Neutrophil (primary cell): ENCODE results near the gene SPATS1.

Experiments used
- H3K27ac ChIP-seq: fragments of 200-600 bp; sonication (generic); 2 replicates; pipeline ENCODE4 v1.5.1; 2016; ENCODE audit warnings: mild to moderate bottlenecking, moderate library complexity
- H3K27me3 ChIP-seq: fragments of 200-600 bp; sonication (generic); 2 replicates; pipeline ENCODE4 v1.6.0; 2016; ENCODE audit warnings: mild to moderate bottlenecking
- H3K36me3 ChIP-seq: fragments of 200-600 bp; sonication (generic); 2 replicates; pipeline ENCODE4 v1.5.1; 2017
- H3K4me1 ChIP-seq, 2 experiments: fragments of 200-600 bp in 1 of 2; sonication (generic) in 1 of 2; 1 replicate in 1 of 2; 2 replicates in 1 of 2; pipeline versions ENCODE4 v1.5.1 to v1.6.1; 2013 to 2016; ENCODE audit warnings: low read depth in 1 of 2, low read length in 1 of 2, mild to moderate bottlenecking in 1 of 2, moderate library complexity in 1 of 2; ENCODE audit not compliant: control insufficient read depth in 1 of 2, insufficient read depth in 1 of 2
- H3K4me3 ChIP-seq, 2 experiments: fragments of 200-600 bp in 1 of 2; sonication (generic) in 1 of 2; 1 replicate in 1 of 2; 2 replicates in 1 of 2; pipeline ENCODE4 v1.5.1; 2013 to 2016; ENCODE audit warnings: low read depth in 1 of 2, low read length in 1 of 2, mild to moderate bottlenecking in 1 of 2, moderate library complexity in 1 of 2
- H3K9me3 ChIP-seq: fragments of 200-600 bp; sonication (generic); 2 replicates; pipeline ENCODE4 v1.5.1; 2016
- TF ChIP-seq, protein P1 (sequence below): fragments of 200-600 bp; sonication (generic); IDR thresholded peaks from 2 replicates; pipeline ENCODE4 v1.5.1; 2016; ENCODE audit warnings: antibody characterized with exemption

The SPATS1 gene

GRCh38 chr6:44352259-44352658 lies 9.8 kb downstream of the SPATS1 start:
- no peak overlapping the region for H3K27ac ChIP-seq
- H3K4me3 ChIP-seq, result no peak overlapping the region
- TF ChIP-seq, protein P1, sequence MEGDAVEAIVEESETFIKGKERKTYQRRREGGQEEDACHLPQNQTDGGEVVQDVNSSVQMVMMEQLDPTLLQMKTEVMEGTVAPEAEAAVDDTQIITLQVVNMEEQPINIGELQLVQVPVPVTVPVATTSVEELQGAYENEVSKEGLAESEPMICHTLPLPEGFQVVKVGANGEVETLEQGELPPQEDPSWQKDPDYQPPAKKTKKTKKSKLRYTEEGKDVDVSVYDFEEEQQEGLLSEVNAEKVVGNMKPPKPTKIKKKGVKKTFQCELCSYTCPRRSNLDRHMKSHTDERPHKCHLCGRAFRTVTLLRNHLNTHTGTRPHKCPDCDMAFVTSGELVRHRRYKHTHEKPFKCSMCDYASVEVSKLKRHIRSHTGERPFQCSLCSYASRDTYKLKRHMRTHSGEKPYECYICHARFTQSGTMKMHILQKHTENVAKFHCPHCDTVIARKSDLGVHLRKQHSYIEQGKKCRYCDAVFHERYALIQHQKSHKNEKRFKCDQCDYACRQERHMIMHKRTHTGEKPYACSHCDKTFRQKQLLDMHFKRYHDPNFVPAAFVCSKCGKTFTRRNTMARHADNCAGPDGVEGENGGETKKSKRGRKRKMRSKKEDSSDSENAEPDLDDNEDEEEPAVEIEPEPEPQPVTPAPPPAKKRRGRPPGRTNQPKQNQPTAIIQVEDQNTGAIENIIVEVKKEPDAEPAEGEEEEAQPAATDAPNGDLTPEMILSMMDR, result no peak
- H3K4me1 ChIP-seq, result no peaks in the 10 kb centered on the region
- H3K36me3 ChIP-seq, result no peaks in the 10 kb centered on the region
- no peaks in the 10 kb centered on the region for H3K9me3 ChIP-seq
- H3K27me3 ChIP-seq, result peaks cover 16% of the 10 kb centered on the region

- no peak overlapping the region for H3K27ac ChIP-seq
- H3K27me3 ChIP-seq, result peaks cover 22% of the 10 kb centered on the region
- TF ChIP-seq, protein P1, result no peak
These were observed 10.9 kb downstream of the SPATS1 start for GRCh38 chr6:44353336-44353735.

DNA sequence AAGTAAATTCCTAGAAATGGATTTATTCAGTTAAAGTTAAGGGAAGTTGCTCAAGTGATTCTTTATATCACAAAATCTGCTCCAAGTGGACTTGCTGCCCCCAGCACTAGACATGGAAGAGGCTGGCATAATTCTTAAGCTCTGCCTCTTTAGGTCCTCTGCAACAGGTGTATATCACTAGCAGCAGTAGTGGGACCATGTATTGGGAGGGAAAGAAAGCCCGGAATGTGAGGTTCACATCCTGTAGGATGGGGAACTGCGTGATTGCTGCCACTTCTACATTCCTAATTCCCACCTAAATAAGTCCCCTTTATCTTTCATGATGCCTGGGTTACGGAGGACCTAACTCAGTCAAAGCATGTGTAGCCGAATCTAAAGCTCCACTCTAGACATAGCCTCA lies 13.2 kb downstream of the SPATS1 start:
- no peaks in the 10 kb centered on the region for H3K4me1 ChIP-seq
- no peak overlapping the region for H3K27ac ChIP-seq
- peaks cover 35% of the 10 kb centered on the region for H3K27me3 ChIP-seq
- H3K4me3 ChIP-seq, result no peak overlapping the region
- no peaks in the 10 kb centered on the region for H3K9me3 ChIP-seq
- TF ChIP-seq, protein P1, result no peak
- no peaks in the 10 kb centered on the region for H3K36me3 ChIP-seq

More at GRCh38 chr6:44353336-44353735, 10.9 kb downstream of the SPATS1 start:
- Histone ChIP-seq H3K4me1 (no peaks in the 10 kb centered on the region), H3K4me3 (no peak overlapping the region), H3K36me3 (no peaks in the 10 kb centered on the region), H3K9me3 (no peaks in the 10 kb centered on the region)

DNA sequence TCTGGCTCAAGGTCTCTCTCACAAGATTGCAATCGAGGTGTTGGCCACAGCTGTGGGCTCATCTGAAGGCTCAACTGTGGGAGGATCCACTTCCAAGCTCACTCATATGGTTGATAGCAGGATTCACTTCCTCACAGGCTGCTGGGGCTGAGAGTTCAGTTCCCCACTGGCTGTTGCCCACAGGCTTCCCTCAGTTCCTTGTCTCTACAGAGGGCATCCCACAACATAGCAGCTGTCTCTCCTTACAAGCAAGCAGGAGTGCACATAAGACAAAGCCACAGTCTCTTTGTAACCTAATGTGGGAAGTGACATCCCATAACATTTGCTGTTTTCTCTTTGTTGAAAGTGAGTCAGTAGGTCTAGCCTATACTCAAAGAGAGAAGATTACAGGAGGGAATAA lies 14.0 kb downstream of the SPATS1 start:
- no peaks in the 10 kb centered on the region for H3K9me3 ChIP-seq
- no peaks in the 10 kb centered on the region for H3K36me3 ChIP-seq
- peaks cover 40% of the 10 kb centered on the region for H3K27me3 ChIP-seq
- TF ChIP-seq, protein P1, result no peak
- H3K4me3 ChIP-seq, result no peak overlapping the region
- no peak overlapping the region for H3K27ac ChIP-seq
- H3K4me1 ChIP-seq, result no peaks in the 10 kb centered on the region

DNA sequence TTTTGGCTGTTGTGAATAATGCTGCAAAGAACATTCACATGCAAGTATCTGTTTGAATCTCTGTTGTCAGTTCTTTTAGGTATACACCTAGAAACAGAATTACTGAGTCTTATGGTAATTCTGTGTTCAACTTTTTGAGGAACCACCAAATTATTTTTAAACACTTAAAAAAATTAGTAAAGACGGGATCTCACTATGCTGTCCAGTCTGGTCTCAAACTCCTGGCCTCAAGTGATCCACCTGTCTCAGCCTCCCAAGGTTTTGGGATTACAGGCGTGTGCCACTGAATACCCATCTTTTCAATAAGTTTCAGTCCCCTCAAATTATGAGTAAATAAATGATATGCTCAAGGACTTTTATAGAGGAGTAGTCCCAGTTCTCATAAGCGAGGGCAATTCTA lies 17.5 kb downstream of the SPATS1 start:
- H3K4me3 ChIP-seq, result no peak overlapping the region
- no peak overlapping the region for H3K27ac ChIP-seq
- TF ChIP-seq, protein P1, result no peak
- no peaks in the 10 kb centered on the region for H3K4me1 ChIP-seq
- H3K27me3 ChIP-seq, result peaks cover 42% of the 10 kb centered on the region
- no peaks in the 10 kb centered on the region for H3K9me3 ChIP-seq
- no peaks in the 10 kb centered on the region for H3K36me3 ChIP-seq

DNA sequence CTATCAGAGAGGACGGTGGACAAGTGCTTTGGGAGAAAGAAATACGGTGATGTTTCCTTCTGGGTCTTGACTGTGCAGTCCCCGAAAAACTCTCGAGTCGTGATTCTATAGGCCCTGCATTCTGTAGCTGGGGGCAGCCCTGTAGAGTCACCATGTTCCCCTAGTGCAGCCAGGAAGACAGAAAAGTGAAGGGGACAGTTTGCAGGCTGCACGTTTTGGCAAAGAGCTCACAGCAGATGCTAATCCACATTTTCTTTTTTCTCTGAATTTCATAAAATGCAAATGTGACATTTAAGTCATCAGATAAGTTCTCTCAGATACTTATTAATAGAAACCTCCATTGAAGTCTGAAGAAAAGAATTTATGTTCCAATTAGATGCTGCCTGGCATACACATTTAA lies 19.5 kb downstream of the SPATS1 start:
- Histone ChIP-seq H3K27ac (no peak overlapping the region), H3K4me3 (no peak overlapping the region), H3K4me1 (no peaks in the 10 kb centered on the region), H3K27me3 (peaks cover 31% of the 10 kb centered on the region), H3K9me3 (no peaks in the 10 kb centered on the region), H3K36me3 (no peaks in the 10 kb centered on the region)
- TF ChIP-seq, protein P1, result no peak
